Keratinocyte (primary cell): ENCODE measurements around the gene TMEM169. TPM values are rescaled to one million over a fixed set of nuclear protein-coding genes. Genes with fewer than 3 reads are reported as not detected.

Source experiments
- DNase-seq: peaks from one replicate; pipeline ENCODE4 v3.0.0-alpha.2; 2011; ENCODE audit warnings: low read depth, missing footprints, low spot score
- FAIRE-seq: peaks from 2 replicates; lab custom pipeline; 2011; peaks lifted over from hg19 to GRCh38; lab: Jason Lieb, UNC
- H2AFZ ChIP-seq: 2 replicates; pipeline ENCODE4 v1.6.0; 2012; ENCODE audit warnings: low read length, control low read depth, inconsistent platforms; ENCODE audit not compliant: control insufficient read depth
- H3K27ac ChIP-seq: 2 replicates; pipeline ENCODE4 v1.5.1; 2011; ENCODE audit warnings: low read length; ENCODE audit not compliant: control insufficient read depth, insufficient read depth
- H3K27me3 ChIP-seq: 3 replicates; pipeline ENCODE4 v1.6.0; 2011; ENCODE audit warnings: low read length; ENCODE audit not compliant: control insufficient read depth, insufficient read depth; ENCODE audit errors: extremely low read depth
- H3K36me3 ChIP-seq, 2 experiments: 2 replicates in 1 of 2; 3 replicates in 1 of 2; pipeline ENCODE4 v1.5.1; 2011; ENCODE audit warnings: low read length in 2 of 2, mild to moderate bottlenecking in 1 of 2; ENCODE audit not compliant: control insufficient read depth in 2 of 2, insufficient read depth in 2 of 2; ENCODE audit errors: extremely low read depth in 1 of 2
- H3K4me1 ChIP-seq: 3 replicates; pipeline ENCODE4 v1.5.1; 2011; ENCODE audit warnings: low read length; ENCODE audit not compliant: control insufficient read depth, insufficient read depth; ENCODE audit errors: extremely low read depth
- H3K4me2 ChIP-seq: 3 replicates; pipeline ENCODE4 v1.6.0; 2011; ENCODE audit warnings: low read depth, low read length; ENCODE audit not compliant: control insufficient read depth, insufficient read depth; ENCODE audit errors: extremely low read depth
- H3K4me3 ChIP-seq, 3 experiments: fragments of 200-600 bp in 1 of 3; sonication (generic) in 1 of 3; 2 replicates in 2 of 3; 3 replicates in 1 of 3; pipeline ENCODE4 v1.5.1; 2011 to 2016; ENCODE audit warnings: low read length in 3 of 3, mild to moderate bottlenecking in 3 of 3, control low read depth in 2 of 3, inconsistent platforms in 1 of 3, low read depth in 1 of 3, mixed read lengths in 1 of 3, mixed run types in 1 of 3, moderate library complexity in 1 of 3; ENCODE audit not compliant: control insufficient read depth in 2 of 3, insufficient read depth in 2 of 3; ENCODE audit errors: extremely low read depth in 1 of 3
- H3K79me2 ChIP-seq: 2 replicates; pipeline ENCODE4 v1.6.0; 2012; ENCODE audit warnings: low read length; ENCODE audit not compliant: control insufficient read depth, insufficient read depth
- H3K9ac ChIP-seq: 3 replicates; pipeline ENCODE4 v1.6.0; 2011; ENCODE audit warnings: low read length; ENCODE audit not compliant: control insufficient read depth, insufficient read depth; ENCODE audit errors: extremely low read depth
- H3K9me1 ChIP-seq: 3 replicates; pipeline ENCODE4 v1.6.0; 2011; ENCODE audit warnings: low read length; ENCODE audit not compliant: control insufficient read depth, insufficient read depth; ENCODE audit errors: extremely low read depth
- H3K9me3 ChIP-seq: 2 replicates; pipeline ENCODE4 v1.5.1; 2012; ENCODE audit warnings: low read depth, low read length; ENCODE audit not compliant: control insufficient read depth
- H4K20me1 ChIP-seq: 3 replicates; pipeline ENCODE4 v1.6.0; 2011; ENCODE audit warnings: low read length; ENCODE audit not compliant: control insufficient read depth, insufficient read depth; ENCODE audit errors: extremely low read depth
- CTCF ChIP-seq, 3 experiments: IDR thresholded peaks in 1 of 3; conservative IDR thresholded peaks in 1 of 3; optimal IDR thresholded peaks in 1 of 3; 2 replicates in 2 of 3; 3 replicates in 1 of 3; pipeline versions ENCODE3 to v1.5.1; 2011; ENCODE audit warnings: low read length in 3 of 3, mild to moderate bottlenecking in 3 of 3, moderate library complexity in 2 of 3, control low read depth in 1 of 3, inconsistent platforms in 1 of 3; ENCODE audit not compliant: insufficient read depth in 2 of 3; ENCODE audit errors: extremely low read depth in 1 of 3
- EZH2 ChIP-seq: IDR thresholded peaks from one replicate; pipeline ENCODE4 v1.6.1; 2012; ENCODE audit warnings: inconsistent platforms, mild to moderate bottlenecking, low read length, moderate library complexity
- dilution Hi-C: fragments of 300-500 bp; cut with MboI; formaldehyde crosslinking; loops from one replicate; pipeline ENCODE4 v1.7.0; 2020; ENCODE audit warnings: low sequenced_read_pairs; ENCODE audit not compliant: extremely low pct_ligation_motif_present
- polyA plus RNA-seq, 5 experiments: library from polyadenylated mRNA; depleted of rRNA in 3 of 5; stranded (reverse) in 3 of 5; stranded (forward) in 1 of 5; unstranded in 1 of 5; fragments of >200 nt; gene quantifications; 1 replicate in 1 of 5; 2 replicates in 3 of 5; 3 replicates in 1 of 5; pipeline versions ENCODE4 v1.2.1 to v1.2.3, GENCODE V29; 2011 to 2012; ENCODE audit warnings: missing spikeins in 2 of 5, low read depth in 1 of 5, low replicate concordance in 1 of 5

Gene TMEM169
- polyA plus RNA-seq, 1 donor (not counting 4 experiments of a cell fraction or from before 2014, with no cell fraction given) = not detected

GRCh38 chr2:216144857-216145256 lies 63.1 kb downstream of the TMEM169 start:
- Histone ChIP-seq H3K4me3 (no peak overlapping the region), H3K27ac (no peak overlapping the region), H3K27me3 (no peaks in the 10 kb centered on the region), H2AFZ (no peak overlapping the region), H4K20me1 (no peaks in the 10 kb centered on the region), H3K36me3 (peaks cover 27 to 42% of the 10 kb centered on the region in 2 experiments), H3K9me3 (no peaks in the 10 kb centered on the region), H3K9me1 (peaks cover 2% of the 10 kb centered on the region), H3K4me2 (no peak overlapping the region), H3K79me2 (peaks cover 10% of the 10 kb centered on the region), H3K4me1 (peaks cover 4% of the 10 kb centered on the region), H3K9ac (no peak overlapping the region)
- FAIRE-seq = no peak
- TF ChIP-seq EZH2 (no peak), CTCF (optimal IDR thresholded peaks at IDR 0.05 in 1 of 3, IDR thresholded peaks at IDR 0.05 in 1 of 3, conservative IDR thresholded peaks at IDR 0.05 in 1 of 3; ENCODE audit: extremely low read depth in 1 of 3, insufficient read depth in 2 of 3, low read length in 3 of 3) (no peak)
- dilution Hi-C loops = no loop called here
- DNase-seq = no peak

- peaks cover 2% of the 10 kb centered on the region for H3K9me1 ChIP-seq
- H3K36me3 ChIP-seq = peaks cover 23 to 38% of the 10 kb centered on the region in 2 experiments
- H3K27me3 ChIP-seq = no peaks in the 10 kb centered on the region
- H2AFZ ChIP-seq = no peak overlapping the region
- H3K4me2 ChIP-seq = no peak overlapping the region
- H3K4me1 ChIP-seq = peaks cover 4% of the 10 kb centered on the region
- no peak for FAIRE-seq
- dilution Hi-C loops = no loop called here
- H4K20me1 ChIP-seq = no peaks in the 10 kb centered on the region
- no peak overlapping the region for H3K4me3 ChIP-seq
- no peak for DNase-seq
- H3K27ac ChIP-seq = no peak overlapping the region
- no peak overlapping the region for H3K9ac ChIP-seq
- TF ChIP-seq EZH2 (no peak), CTCF (optimal IDR thresholded peaks at IDR 0.05 in 1 of 3, IDR thresholded peaks at IDR 0.05 in 1 of 3, conservative IDR thresholded peaks at IDR 0.05 in 1 of 3; ENCODE audit: extremely low read depth in 1 of 3, insufficient read depth in 2 of 3, low read length in 3 of 3) (no peak)
- peaks cover 12% of the 10 kb centered on the region for H3K79me2 ChIP-seq
- H3K9me3 ChIP-seq = no peaks in the 10 kb centered on the region
Observed at GRCh38 chr2:216146573-216146972, 64.9 kb downstream of the TMEM169 start.
